ENCODE data around the gene LITAF. TPM values are rescaled to one million over a fixed set of nuclear protein-coding genes. Genes with fewer than 3 reads are reported as not detected.

Gene LITAF
- total RNA-seq, 1 donor from 2014 or later = 70.9 TPM

GRCh38 chr16:11500700-11501346 is 85.9 kb downstream of the LITAF start:
- H3K9me3 Mint-ChIP-seq (ENCODE audit: unreplicated experiment) = no peaks in the 10 kb centered on the region
- peaks cover 2% of the 10 kb centered on the region for H3K27me3 Mint-ChIP-seq (ENCODE audit: unreplicated experiment)
- no peak for TF ChIP-seq CTCF (IDR thresholded peaks at IDR 0.05; ENCODE audit: unreplicated experiment)
- H3K36me3 Mint-ChIP-seq (ENCODE audit: low read depth, unreplicated experiment) = no peaks in the 10 kb centered on the region
- H3K4me3 Mint-ChIP-seq (ENCODE audit: unreplicated experiment) = no peak overlapping the region
- no peak for DNase-seq (ENCODE audit: low spot score)
- H3K4me1 Mint-ChIP-seq (ENCODE audit: unreplicated experiment) = peaks cover 7% of the 10 kb centered on the region
- H3K27ac Mint-ChIP-seq (ENCODE audit: unreplicated experiment) = no peak overlapping the region

- H3K27ac Mint-ChIP-seq (ENCODE audit: unreplicated experiment) = no peak overlapping the region
- TF ChIP-seq CTCF (IDR thresholded peaks at IDR 0.05; ENCODE audit: unreplicated experiment) = no peak
- H3K27me3 Mint-ChIP-seq (ENCODE audit: unreplicated experiment) = peaks cover 2% of the 10 kb centered on the region
- H3K36me3 Mint-ChIP-seq (ENCODE audit: low read depth, unreplicated experiment) = no peaks in the 10 kb centered on the region
- DNase-seq (ENCODE audit: low spot score) = no peak
- H3K9me3 Mint-ChIP-seq (ENCODE audit: unreplicated experiment) = no peaks in the 10 kb centered on the region
- H3K4me1 Mint-ChIP-seq (ENCODE audit: unreplicated experiment) = peaks cover 11% of the 10 kb centered on the region
- H3K4me3 Mint-ChIP-seq (ENCODE audit: unreplicated experiment) = no peak overlapping the region
Observed at GRCh38 chr16:11499295-11500089, 87.2 kb downstream of the LITAF start.

GRCh38 chr16:11498683-11499082 is 88.0 kb downstream of the LITAF start:
- no peak overlapping the region for H3K4me3 Mint-ChIP-seq (ENCODE audit: unreplicated experiment)

GRCh38 chr16:11497851-11498289 is 88.8 kb downstream of the LITAF start:
- no peak for DNase-seq (ENCODE audit: low spot score)
- H3K4me3 Mint-ChIP-seq (ENCODE audit: unreplicated experiment) = no peak overlapping the region
- H3K9me3 Mint-ChIP-seq (ENCODE audit: unreplicated experiment) = no peaks in the 10 kb centered on the region
- peaks cover 3% of the 10 kb centered on the region for H3K27me3 Mint-ChIP-seq (ENCODE audit: unreplicated experiment)
- no peak overlapping the region for H3K27ac Mint-ChIP-seq (ENCODE audit: unreplicated experiment)
- peaks cover 8% of the 10 kb centered on the region for H3K4me1 Mint-ChIP-seq (ENCODE audit: unreplicated experiment)
- TF ChIP-seq CTCF (IDR thresholded peaks at IDR 0.05; ENCODE audit: unreplicated experiment) = no peak
- no peaks in the 10 kb centered on the region for H3K36me3 Mint-ChIP-seq (ENCODE audit: low read depth, unreplicated experiment)

More at GRCh38 chr16:11498683-11499082, 88.0 kb downstream of the LITAF start:
- Mint-ChIP-seq H3K27ac (ENCODE audit: unreplicated experiment) (no peak overlapping the region), H3K4me1 (ENCODE audit: unreplicated experiment) (peaks cover 9% of the 10 kb centered on the region), H3K9me3 (ENCODE audit: unreplicated experiment) (no peaks in the 10 kb centered on the region), H3K36me3 (ENCODE audit: low read depth, unreplicated experiment) (no peaks in the 10 kb centered on the region), H3K27me3 (ENCODE audit: unreplicated experiment) (peaks cover 2% of the 10 kb centered on the region)
- TF ChIP-seq CTCF (IDR thresholded peaks at IDR 0.05; ENCODE audit: unreplicated experiment) = no peak
- no peak for DNase-seq (ENCODE audit: low spot score)

Other genes starting within 250 kb of the LITAF start
- gene RMI2, start 241.5 kb downstream of the LITAF start, total RNA-seq (ENCODE audit: unreplicated experiment) = 10.5 TPM
- gene SNN, start 81.5 kb upstream of the LITAF start, total RNA-seq (ENCODE audit: unreplicated experiment) = 163 TPM
- gene TXNDC11, start 155.9 kb upstream of the LITAF start, total RNA-seq (ENCODE audit: unreplicated experiment) = 19.6 TPM
- 84.7 TPM for gene ZC3H7A, start 210.3 kb upstream of the LITAF start, total RNA-seq (ENCODE audit: unreplicated experiment)